ENCODE measurements around the gene DCDC1.
A peak's percentile ranks its signal among the peaks of the same experiment; 100 is the strongest.

The DCDC1 gene

GRCh38 chr11:31369348-31370329 is at the start of gene DCDC1, which contains the start of gene DNAJC24:
Gene DCDC1 (minus strand): TSS chr11:31369739. CDS start chr11:31328280, 41,459 bp downstream.
Gene DNAJC24 (plus strand): TSS chr11:31369860. CDS start chr11:31370749, 889 bp downstream.
- H3K27me3 ChIP-seq (ENCODE audit: low read depth) = 0 out of 2 replicates have a peak, but pooled peaks cover 4% of the 10 kb centered on the region
- no peaks in the 10 kb centered on the region for H3K36me3 ChIP-seq (replicated peaks)
- in situ Hi-C loops (cut with MboI; ENCODE audit: low sequenced_read_pairs) = no loop called here

GRCh38 chr11:31419138-31419537 is 49.6 kb upstream of the DCDC1 start:
- no peaks in the 10 kb centered on the region for H3K9me3 ChIP-seq

More at GRCh38 chr11:31369348-31370329, at the start of gene DCDC1, which contains the start of gene DNAJC24:
- Histone ChIP-seq H3K4me1 (no peaks in the 10 kb centered on the region), H3K9me3 (no peaks in the 10 kb centered on the region), H3K4me3 (peak within 1 kb of the TSS; percentile 60)
- DNase-seq (ENCODE audit: low spot score in 2 of 2) = peak; percentile 84 to 95

GRCh38 chr11:31417816-31418215 is 48.3 kb upstream of the DCDC1 start:
- Histone ChIP-seq H3K36me3 (replicated peaks) (no peaks in the 10 kb centered on the region), H3K27me3 (ENCODE audit: low read depth) (no peaks in the 10 kb centered on the region), H3K9me3 (no peaks in the 10 kb centered on the region), H3K4me3 (no peak overlapping the region), H3K4me1 (peaks cover 13% of the 10 kb centered on the region)
- in situ Hi-C loops (cut with MboI; ENCODE audit: low sequenced_read_pairs) = no loop called here
- DNase-seq (ENCODE audit: low spot score in 2 of 2) = no peak

More at GRCh38 chr11:31419138-31419537, 49.6 kb upstream of the DCDC1 start:
- H3K36me3 ChIP-seq (replicated peaks) = no peaks in the 10 kb centered on the region
- peaks cover 13% of the 10 kb centered on the region for H3K4me1 ChIP-seq
- no peaks in the 10 kb centered on the region for H3K27me3 ChIP-seq (ENCODE audit: low read depth)
- no peak overlapping the region for H3K4me3 ChIP-seq
- DNase-seq (ENCODE audit: low spot score in 2 of 2) = no peak
- in situ Hi-C loops (cut with MboI; ENCODE audit: low sequenced_read_pairs) = no loop called here

GRCh38 chr11:31417357-31417756 is 47.8 kb upstream of the DCDC1 start:
- no peak for DNase-seq (ENCODE audit: low spot score in 2 of 2)
- H3K9me3 ChIP-seq = no peaks in the 10 kb centered on the region
- H3K4me1 ChIP-seq = peaks cover 12% of the 10 kb centered on the region
- no peaks in the 10 kb centered on the region for H3K27me3 ChIP-seq (ENCODE audit: low read depth)
- no peaks in the 10 kb centered on the region for H3K36me3 ChIP-seq (replicated peaks)
- H3K4me3 ChIP-seq = no peak overlapping the region
- in situ Hi-C loops (cut with MboI; ENCODE audit: low sequenced_read_pairs) = no loop called here

GRCh38 chr11:31415435-31415834 is 45.9 kb upstream of the DCDC1 start:
- H3K4me3 ChIP-seq = no peak overlapping the region
- DNase-seq (ENCODE audit: low spot score in 2 of 2) = no peak
- no peaks in the 10 kb centered on the region for H3K4me1 ChIP-seq
- H3K36me3 ChIP-seq (replicated peaks) = no peaks in the 10 kb centered on the region
- no peaks in the 10 kb centered on the region for H3K9me3 ChIP-seq
- H3K27me3 ChIP-seq (ENCODE audit: low read depth) = no peaks in the 10 kb centered on the region
- in situ Hi-C loops (cut with MboI; ENCODE audit: low sequenced_read_pairs) = no loop called here

- no peak for DNase-seq (ENCODE audit: low spot score in 2 of 2)
- Histone ChIP-seq H3K27me3 (ENCODE audit: low read depth) (no peaks in the 10 kb centered on the region), H3K9me3 (no peaks in the 10 kb centered on the region), H3K4me3 (no peak overlapping the region), H3K4me1 (no peaks in the 10 kb centered on the region), H3K36me3 (replicated peaks) (no peaks in the 10 kb centered on the region)
- in situ Hi-C loops (cut with MboI; ENCODE audit: low sequenced_read_pairs) = no loop called here
These were observed 44.8 kb upstream of the DCDC1 start for GRCh38 chr11:31414338-31414737.

- no peaks in the 10 kb centered on the region for H3K4me1 ChIP-seq
- H3K36me3 ChIP-seq (replicated peaks) = no peaks in the 10 kb centered on the region
- H3K27me3 ChIP-seq (ENCODE audit: low read depth) = no peaks in the 10 kb centered on the region
- H3K4me3 ChIP-seq = no peak overlapping the region
- DNase-seq (ENCODE audit: low spot score in 2 of 2) = no peak
- in situ Hi-C loops (cut with MboI; ENCODE audit: low sequenced_read_pairs) = no loop called here
- no peaks in the 10 kb centered on the region for H3K9me3 ChIP-seq
These were observed 43.4 kb upstream of the DCDC1 start for GRCh38 chr11:31412946-31413345.

GRCh38 chr11:31408201-31408600 is 38.7 kb upstream of the DCDC1 start:
- no peak overlapping the region for H3K4me3 ChIP-seq
- H3K27me3 ChIP-seq (ENCODE audit: low read depth) = no peaks in the 10 kb centered on the region
- H3K9me3 ChIP-seq = no peaks in the 10 kb centered on the region
- H3K36me3 ChIP-seq (replicated peaks) = no peaks in the 10 kb centered on the region
- no peaks in the 10 kb centered on the region; the same call in 1 of the 2 replicates for H3K4me1 ChIP-seq
- in situ Hi-C loops (cut with MboI; ENCODE audit: low sequenced_read_pairs) = no loop called here
- no peak for DNase-seq (ENCODE audit: low spot score in 2 of 2)

GRCh38 chr11:31404614-31405013 is 35.1 kb upstream of the DCDC1 start:
- DNase-seq (ENCODE audit: low spot score in 2 of 2) = no peak
- Histone ChIP-seq H3K4me1 (no peaks in the 10 kb centered on the region; the same call in 1 of the 2 replicates), H3K9me3 (no peaks in the 10 kb centered on the region), H3K4me3 (no peak overlapping the region), H3K27me3 (ENCODE audit: low read depth) (no peaks in the 10 kb centered on the region), H3K36me3 (replicated peaks) (no peaks in the 10 kb centered on the region)
- in situ Hi-C loops (cut with MboI; ENCODE audit: low sequenced_read_pairs) = no loop called here

- no peaks in the 10 kb centered on the region for H3K36me3 ChIP-seq (replicated peaks)
- H3K4me3 ChIP-seq = no peak overlapping the region
- no peaks in the 10 kb centered on the region for H3K27me3 ChIP-seq (ENCODE audit: low read depth)
- DNase-seq (ENCODE audit: low spot score in 2 of 2) = peak in 1 of 2 experiments; percentile 19
- H3K4me1 ChIP-seq = no peaks in the 10 kb centered on the region
- H3K9me3 ChIP-seq = no peaks in the 10 kb centered on the region
- in situ Hi-C loops (cut with MboI; ENCODE audit: low sequenced_read_pairs) = loop anchor here (10.0 kb wide), 2 partner anchors 477 to 557 kb away; no protein-coding TSS in a partner anchor
These were observed 27.8 kb upstream of the DCDC1 start for GRCh38 chr11:31397239-31397834.

GRCh38 chr11:31387379-31387778 is 17.8 kb upstream of the DCDC1 start:
- in situ Hi-C loops (cut with MboI; ENCODE audit: low sequenced_read_pairs) = no loop called here
- Histone ChIP-seq H3K27me3 (ENCODE audit: low read depth) (no peaks in the 10 kb centered on the region), H3K36me3 (replicated peaks) (no peaks in the 10 kb centered on the region), H3K4me3 (no peak overlapping the region), H3K9me3 (no peaks in the 10 kb centered on the region), H3K4me1 (no peaks in the 10 kb centered on the region)
- DNase-seq (ENCODE audit: low spot score in 2 of 2) = no peak

GRCh38 chr11:31383116-31383515 is 13.6 kb upstream of the DCDC1 start:
- in situ Hi-C loops (cut with MboI; ENCODE audit: low sequenced_read_pairs) = no loop called here
- Histone ChIP-seq H3K4me3 (no peak overlapping the region), H3K9me3 (no peaks in the 10 kb centered on the region), H3K4me1 (no peaks in the 10 kb centered on the region), H3K27me3 (ENCODE audit: low read depth) (no peaks in the 10 kb centered on the region), H3K36me3 (replicated peaks) (no peaks in the 10 kb centered on the region)
- DNase-seq (ENCODE audit: low spot score in 2 of 2) = no peak

- Histone ChIP-seq H3K27me3 (ENCODE audit: low read depth) (no peaks in the 10 kb centered on the region), H3K36me3 (replicated peaks) (no peaks in the 10 kb centered on the region), H3K4me3 (no peak overlapping the region), H3K4me1 (no peaks in the 10 kb centered on the region), H3K9me3 (no peaks in the 10 kb centered on the region)
- in situ Hi-C loops (cut with MboI; ENCODE audit: low sequenced_read_pairs) = no loop called here
- no peak for DNase-seq (ENCODE audit: low spot score in 2 of 2)
These were observed 6.3 kb upstream of the DCDC1 start for GRCh38 chr11:31375879-31376278.

- no peak for DNase-seq (ENCODE audit: low spot score in 2 of 2)
- no peaks in the 10 kb centered on the region for H3K36me3 ChIP-seq (replicated peaks)
- H3K4me1 ChIP-seq = no peaks in the 10 kb centered on the region
- no peaks in the 10 kb centered on the region for H3K9me3 ChIP-seq
- H3K4me3 ChIP-seq = no peak overlapping the region
- H3K27me3 ChIP-seq (ENCODE audit: low read depth) = peaks cover 11% of the 10 kb centered on the region; the same call in 1 of the 2 replicates
- in situ Hi-C loops (cut with MboI; ENCODE audit: low sequenced_read_pairs) = no loop called here
These were observed 2.7 kb downstream of the DCDC1 start for GRCh38 chr11:31366795-31367194.
